ENCODE data around the gene LSAMP.

LSAMP gene

GRCh38 chr3:116314476-116314875 lies 130.8 kb downstream of the LSAMP start:
- no peaks in the 10 kb centered on the region for H3K9me3 ChIP-seq (ENCODE audit: control insufficient read depth, insufficient read depth, low read length)
- no peaks in the 10 kb centered on the region for H3K27me3 ChIP-seq (ENCODE audit: control insufficient read depth, insufficient read depth, low read length)
- H3K4me1 ChIP-seq (ENCODE audit: control insufficient read depth, insufficient read depth, low read length), result peaks cover 4% of the 10 kb centered on the region
- no peak overlapping the region for H3K9ac ChIP-seq (ENCODE audit: low read depth, low read length)
- no peaks in the 10 kb centered on the region for H3K36me3 ChIP-seq (ENCODE audit: control insufficient read depth, insufficient read depth, low read length)
- no peak overlapping the region for H3K4me3 ChIP-seq (ENCODE audit: low read depth, low read length)

DNA sequence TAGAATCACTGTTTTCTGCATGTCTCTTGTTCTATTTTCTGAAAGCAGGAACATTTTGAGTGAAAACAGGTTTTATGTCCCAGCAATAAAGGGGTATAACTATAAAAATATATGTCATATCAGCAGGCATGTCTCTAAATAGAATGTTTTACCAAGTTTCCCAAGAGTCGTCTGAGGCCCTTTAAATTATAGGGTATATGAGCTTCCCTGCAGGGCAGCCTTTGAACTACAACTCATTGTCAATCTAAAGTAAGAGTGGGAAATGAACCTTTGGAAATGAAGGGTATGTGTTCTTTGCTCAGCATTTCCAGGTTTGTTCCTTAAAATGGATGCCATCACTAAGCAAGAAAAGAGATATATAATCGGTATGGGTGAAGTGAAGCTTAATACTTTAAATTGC lies 138.6 kb downstream of the LSAMP start:
- Histone ChIP-seq H3K4me1 (ENCODE audit: control insufficient read depth, insufficient read depth, low read length) (peaks cover 9% of the 10 kb centered on the region), H3K36me3 (ENCODE audit: control insufficient read depth, insufficient read depth, low read length) (no peaks in the 10 kb centered on the region), H3K27me3 (ENCODE audit: control insufficient read depth, insufficient read depth, low read length) (no peaks in the 10 kb centered on the region), H3K4me3 (ENCODE audit: low read depth, low read length) (no peak overlapping the region), H3K9me3 (ENCODE audit: control insufficient read depth, insufficient read depth, low read length) (no peaks in the 10 kb centered on the region), H3K9ac (ENCODE audit: low read depth, low read length) (no peak overlapping the region)

DNA sequence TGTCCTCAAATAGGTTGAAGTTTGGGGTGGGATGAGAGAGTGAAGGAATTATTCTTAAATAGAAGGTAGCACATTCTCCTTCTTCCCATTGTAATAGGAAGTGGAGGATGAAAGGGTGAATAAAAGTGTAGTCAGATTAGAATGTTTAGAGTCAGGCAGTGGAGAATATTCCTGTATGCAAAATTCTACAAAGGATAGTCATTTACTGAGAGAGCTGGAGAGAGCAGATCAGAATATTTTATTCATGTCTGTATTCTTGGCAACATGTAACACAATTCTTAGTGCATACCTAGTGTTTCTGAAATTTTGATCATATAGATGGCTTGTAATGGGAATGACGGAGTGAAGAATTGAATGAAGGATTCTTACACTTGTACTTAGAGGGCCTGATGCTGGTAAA lies 139.1 kb downstream of the LSAMP start:
- H3K36me3 ChIP-seq (ENCODE audit: control insufficient read depth, insufficient read depth, low read length), result no peaks in the 10 kb centered on the region

DNA sequence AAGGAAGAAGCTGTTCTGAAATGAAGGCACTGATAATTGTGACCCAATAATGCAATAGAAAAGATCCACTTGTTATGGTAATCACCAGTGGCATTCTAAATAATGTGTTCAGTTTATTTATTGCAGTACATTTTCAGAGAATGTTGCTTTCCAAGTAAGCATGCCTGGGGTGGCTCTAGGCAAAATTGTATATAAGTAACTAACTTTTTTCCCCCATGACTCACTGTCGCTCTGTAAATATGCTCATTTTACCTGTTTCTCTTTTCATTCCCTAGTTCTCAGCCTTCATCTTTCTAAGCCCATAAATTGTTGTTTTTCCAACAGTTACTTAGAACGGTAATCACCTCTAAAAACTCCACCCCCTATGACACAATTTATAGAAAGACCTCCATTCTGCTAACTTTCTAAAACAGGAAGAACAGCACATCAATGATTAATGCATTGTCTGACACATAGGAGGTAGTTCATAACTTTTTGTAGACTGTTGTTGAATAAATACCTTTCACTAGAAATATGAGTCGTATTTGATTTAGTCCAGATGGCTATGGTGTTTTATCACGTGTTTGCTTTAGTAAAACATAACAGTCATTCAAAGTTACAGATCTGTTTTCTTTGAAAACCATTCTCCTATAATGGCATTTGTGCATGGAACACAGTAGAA lies 143.1 kb downstream of the LSAMP start:
- Histone ChIP-seq H3K27me3 (ENCODE audit: control insufficient read depth, insufficient read depth, low read length) (no peaks in the 10 kb centered on the region), H3K4me1 (ENCODE audit: control insufficient read depth, insufficient read depth, low read length) (peaks cover 12% of the 10 kb centered on the region), H3K9me3 (ENCODE audit: control insufficient read depth, insufficient read depth, low read length) (no peaks in the 10 kb centered on the region), H3K4me3 (ENCODE audit: low read depth, low read length) (no peak overlapping the region), H3K9ac (ENCODE audit: low read depth, low read length) (no peak overlapping the region), H3K36me3 (ENCODE audit: control insufficient read depth, insufficient read depth, low read length) (no peaks in the 10 kb centered on the region)

More for the DNA sequence above, 139.1 kb downstream of the LSAMP start:
- no peak overlapping the region for H3K4me3 ChIP-seq (ENCODE audit: low read depth, low read length)
- no peaks in the 10 kb centered on the region for H3K27me3 ChIP-seq (ENCODE audit: control insufficient read depth, insufficient read depth, low read length)
- peaks cover 9% of the 10 kb centered on the region for H3K4me1 ChIP-seq (ENCODE audit: control insufficient read depth, insufficient read depth, low read length)
- H3K9me3 ChIP-seq (ENCODE audit: control insufficient read depth, insufficient read depth, low read length), result no peaks in the 10 kb centered on the region
- H3K9ac ChIP-seq (ENCODE audit: low read depth, low read length), result no peak overlapping the region

GRCh38 chr3:116301422-116301821 lies 143.9 kb downstream of the LSAMP start:
- H3K36me3 ChIP-seq (ENCODE audit: control insufficient read depth, insufficient read depth, low read length), result no peaks in the 10 kb centered on the region
- no peak overlapping the region for H3K4me3 ChIP-seq (ENCODE audit: low read depth, low read length)
- peaks cover 9% of the 10 kb centered on the region for H3K4me1 ChIP-seq (ENCODE audit: control insufficient read depth, insufficient read depth, low read length)
- H3K9ac ChIP-seq (ENCODE audit: low read depth, low read length), result no peak overlapping the region
- no peaks in the 10 kb centered on the region for H3K9me3 ChIP-seq (ENCODE audit: control insufficient read depth, insufficient read depth, low read length)
- no peaks in the 10 kb centered on the region for H3K27me3 ChIP-seq (ENCODE audit: control insufficient read depth, insufficient read depth, low read length)

GRCh38 chr3:116300226-116300625 lies 145.1 kb downstream of the LSAMP start:
- Histone ChIP-seq H3K9me3 (ENCODE audit: control insufficient read depth, insufficient read depth, low read length) (no peaks in the 10 kb centered on the region), H3K27me3 (ENCODE audit: control insufficient read depth, insufficient read depth, low read length) (no peaks in the 10 kb centered on the region), H3K4me3 (ENCODE audit: low read depth, low read length) (no peak overlapping the region), H3K36me3 (ENCODE audit: control insufficient read depth, insufficient read depth, low read length) (no peaks in the 10 kb centered on the region), H3K9ac (ENCODE audit: low read depth, low read length) (no peak overlapping the region), H3K4me1 (ENCODE audit: control insufficient read depth, insufficient read depth, low read length) (peaks cover 9% of the 10 kb centered on the region)

DNA sequence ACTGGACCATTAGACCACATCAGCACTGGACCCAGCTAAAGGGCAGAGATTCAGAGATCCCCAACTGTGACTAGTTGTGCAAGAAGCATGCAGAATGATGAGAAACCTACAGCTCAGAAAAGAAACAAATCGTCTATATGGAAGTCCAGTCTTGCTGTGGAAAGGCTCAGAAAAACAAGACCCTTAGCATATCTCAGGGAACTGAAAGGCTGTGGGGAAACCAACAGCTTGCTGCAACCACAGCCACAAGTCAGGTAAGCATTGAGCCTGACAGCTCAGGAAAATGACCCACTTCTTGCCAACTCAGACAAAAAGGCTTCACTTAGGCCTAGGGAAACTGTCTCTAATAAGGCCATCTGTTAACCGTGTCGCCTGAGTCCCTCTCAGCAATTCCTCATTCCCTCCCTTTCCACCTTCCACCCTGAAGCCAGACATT lies 145.6 kb downstream of the LSAMP start:
- H3K9ac ChIP-seq (ENCODE audit: low read depth, low read length), result no peak overlapping the region
- H3K9me3 ChIP-seq (ENCODE audit: control insufficient read depth, insufficient read depth, low read length), result no peaks in the 10 kb centered on the region
- H3K27me3 ChIP-seq (ENCODE audit: control insufficient read depth, insufficient read depth, low read length), result no peaks in the 10 kb centered on the region
- H3K4me1 ChIP-seq (ENCODE audit: control insufficient read depth, insufficient read depth, low read length), result peaks cover 9% of the 10 kb centered on the region
- no peaks in the 10 kb centered on the region for H3K36me3 ChIP-seq (ENCODE audit: control insufficient read depth, insufficient read depth, low read length)
- H3K4me3 ChIP-seq (ENCODE audit: low read depth, low read length), result no peak overlapping the region

- Histone ChIP-seq H3K36me3 (ENCODE audit: control insufficient read depth, insufficient read depth, low read length) (no peaks in the 10 kb centered on the region), H3K27me3 (ENCODE audit: control insufficient read depth, insufficient read depth, low read length) (no peaks in the 10 kb centered on the region), H3K4me3 (ENCODE audit: low read depth, low read length) (no peak overlapping the region), H3K9me3 (ENCODE audit: control insufficient read depth, insufficient read depth, low read length) (no peaks in the 10 kb centered on the region), H3K9ac (ENCODE audit: low read depth, low read length) (no peak overlapping the region), H3K4me1 (ENCODE audit: control insufficient read depth, insufficient read depth, low read length) (peaks cover 9% of the 10 kb centered on the region)
These were observed 147.1 kb downstream of the LSAMP start for GRCh38 chr3:116298151-116298550.

- Histone ChIP-seq H3K4me3 (ENCODE audit: low read depth, low read length) (no peak overlapping the region), H3K27me3 (ENCODE audit: control insufficient read depth, insufficient read depth, low read length) (no peaks in the 10 kb centered on the region), H3K4me1 (ENCODE audit: control insufficient read depth, insufficient read depth, low read length) (no peaks in the 10 kb centered on the region), H3K36me3 (ENCODE audit: control insufficient read depth, insufficient read depth, low read length) (no peaks in the 10 kb centered on the region), H3K9ac (ENCODE audit: low read depth, low read length) (no peak overlapping the region), H3K9me3 (ENCODE audit: control insufficient read depth, insufficient read depth, low read length) (no peaks in the 10 kb centered on the region)
These were observed 154.1 kb downstream of the LSAMP start for GRCh38 chr3:116291141-116291540.

GRCh38 chr3:116288485-116288884 lies 156.8 kb downstream of the LSAMP start:
- H3K4me3 ChIP-seq (ENCODE audit: low read depth, low read length), result no peak overlapping the region
- no peaks in the 10 kb centered on the region for H3K27me3 ChIP-seq (ENCODE audit: control insufficient read depth, insufficient read depth, low read length)
- H3K9me3 ChIP-seq (ENCODE audit: control insufficient read depth, insufficient read depth, low read length), result no peaks in the 10 kb centered on the region
- no peak overlapping the region for H3K9ac ChIP-seq (ENCODE audit: low read depth, low read length)
- no peaks in the 10 kb centered on the region for H3K36me3 ChIP-seq (ENCODE audit: control insufficient read depth, insufficient read depth, low read length)
- peaks cover 8% of the 10 kb centered on the region for H3K4me1 ChIP-seq (ENCODE audit: control insufficient read depth, insufficient read depth, low read length)

DNA sequence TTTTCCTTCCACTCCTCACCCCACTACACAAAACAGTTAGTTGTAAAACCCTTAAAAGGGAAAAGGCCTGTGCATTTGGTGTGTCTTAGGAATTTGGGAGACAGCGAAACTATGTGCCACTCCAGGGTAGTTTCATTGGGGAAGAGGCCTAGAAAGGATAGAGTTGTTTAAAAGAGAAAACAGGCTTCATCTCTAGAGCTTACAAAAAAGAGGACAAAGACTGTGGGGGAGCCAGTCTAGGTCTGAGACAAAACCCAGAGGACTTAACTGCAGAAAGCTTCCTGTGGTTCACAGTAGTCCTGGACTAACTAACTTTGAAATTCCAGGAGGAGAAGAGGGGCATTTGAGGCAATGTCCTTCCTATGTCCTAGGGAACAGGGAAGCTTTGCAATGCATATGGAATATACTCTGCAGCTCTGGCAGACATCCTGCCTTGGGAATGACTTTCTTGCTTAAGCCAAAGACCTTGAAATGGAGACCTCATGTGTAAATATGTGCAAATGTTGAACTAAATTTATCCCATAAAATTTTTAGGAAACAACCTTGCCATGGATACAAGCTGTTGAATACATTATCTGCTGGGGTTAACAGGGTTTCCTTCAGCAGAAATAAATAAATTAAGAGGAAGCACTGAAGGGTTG lies 159.4 kb downstream of the LSAMP start:
- Histone ChIP-seq H3K9ac (ENCODE audit: low read depth, low read length) (no peak overlapping the region), H3K4me1 (ENCODE audit: control insufficient read depth, insufficient read depth, low read length) (peaks cover 8% of the 10 kb centered on the region), H3K9me3 (ENCODE audit: control insufficient read depth, insufficient read depth, low read length) (no peaks in the 10 kb centered on the region), H3K4me3 (ENCODE audit: low read depth, low read length) (no peak overlapping the region), H3K27me3 (ENCODE audit: control insufficient read depth, insufficient read depth, low read length) (no peaks in the 10 kb centered on the region), H3K36me3 (ENCODE audit: control insufficient read depth, insufficient read depth, low read length) (no peaks in the 10 kb centered on the region)
